ENCODE measurements around the gene SOHLH1. TPM values are rescaled to one million over a fixed set of nuclear protein-coding genes. Genes with fewer than 3 reads are reported as not detected.

SOHLH1 gene
- total and polyA plus RNA-seq, 2 donors (not counting 1 experiment from before 2014, with no cell fraction given): not detected

- H3K4me1 ChIP-seq (ENCODE audit: control insufficient read depth, extremely low read depth, insufficient read depth, low read length): no peaks in the 10 kb centered on the region
- DNase-seq (ENCODE audit: low read depth in 2 of 2): no peak
- no peaks in the 10 kb centered on the region for H3K79me2 ChIP-seq (ENCODE audit: control insufficient read depth, insufficient read depth, low read length)
- H4K20me1 ChIP-seq (ENCODE audit: control insufficient read depth, extremely low read depth, insufficient read depth, low read length): no peaks in the 10 kb centered on the region
- no peak overlapping the region for H3K27ac ChIP-seq (ENCODE audit: insufficient read depth, low read length)
- no peaks in the 10 kb centered on the region for H3K36me3 ChIP-seq (ENCODE audit: control insufficient read depth, insufficient read depth, low read length)
- H3K9me3 ChIP-seq (ENCODE audit: control insufficient read depth, insufficient read depth, low read depth, low read length): no peaks in the 10 kb centered on the region
- H3K4me3 ChIP-seq (replicated peaks in 1 of 4; ENCODE audit: control extremely low read depth in 1 of 4, insufficient read depth in 1 of 4, low read depth in 3 of 4, low read length in 4 of 4): no peak overlapping the region
- H2AFZ ChIP-seq (ENCODE audit: low read length): no peak overlapping the region
- no peak overlapping the region for H3K9ac ChIP-seq (ENCODE audit: insufficient read depth, low read length)
- H3K27me3 ChIP-seq (ENCODE audit: control insufficient read depth, insufficient read depth, low read length): no peaks in the 10 kb centered on the region
- H3K4me2 ChIP-seq (ENCODE audit: extremely low read depth, insufficient read depth, low read length): no peak overlapping the region
- TF ChIP-seq EZH2 (IDR thresholded peaks at IDR 0.05; ENCODE audit: low read length, missing control alignments) (no peak), CTCF (conservative IDR thresholded peaks at IDR 0.05 in 1 of 2, IDR thresholded peaks at IDR 0.05 in 1 of 2; ENCODE audit: low read depth in 1 of 2, low read length in 2 of 2) (no peak)
Observed at GRCh38 chr9:135655317-135655716, 44.0 kb downstream of the SOHLH1 start.

GRCh38 chr9:135650408-135650807, 48.9 kb downstream of the SOHLH1 start:
- no peaks in the 10 kb centered on the region for H3K79me2 ChIP-seq (ENCODE audit: control insufficient read depth, insufficient read depth, low read length)
- H4K20me1 ChIP-seq (ENCODE audit: control insufficient read depth, extremely low read depth, insufficient read depth, low read length): no peaks in the 10 kb centered on the region

GRCh38 chr9:135649508-135649907, 49.8 kb downstream of the SOHLH1 start:
- H3K4me1 ChIP-seq (ENCODE audit: control insufficient read depth, extremely low read depth, insufficient read depth, low read length): no peaks in the 10 kb centered on the region
- H3K4me3 ChIP-seq (replicated peaks in 1 of 4; ENCODE audit: control extremely low read depth in 1 of 4, insufficient read depth in 1 of 4, low read depth in 3 of 4, low read length in 4 of 4): no peak overlapping the region
- no peak for DNase-seq (ENCODE audit: low read depth in 2 of 2)
- no peak overlapping the region for H3K9ac ChIP-seq (ENCODE audit: insufficient read depth, low read length)
- no peaks in the 10 kb centered on the region for H3K79me2 ChIP-seq (ENCODE audit: control insufficient read depth, insufficient read depth, low read length)
- no peak overlapping the region for H3K4me2 ChIP-seq (ENCODE audit: extremely low read depth, insufficient read depth, low read length)
- no peaks in the 10 kb centered on the region for H3K36me3 ChIP-seq (ENCODE audit: control insufficient read depth, insufficient read depth, low read length)
- H4K20me1 ChIP-seq (ENCODE audit: control insufficient read depth, extremely low read depth, insufficient read depth, low read length): no peaks in the 10 kb centered on the region
- H3K27me3 ChIP-seq (ENCODE audit: control insufficient read depth, insufficient read depth, low read length): no peaks in the 10 kb centered on the region
- no peak overlapping the region for H2AFZ ChIP-seq (ENCODE audit: low read length)
- no peaks in the 10 kb centered on the region for H3K9me3 ChIP-seq (ENCODE audit: control insufficient read depth, insufficient read depth, low read depth, low read length)
- H3K27ac ChIP-seq (ENCODE audit: insufficient read depth, low read length): no peak overlapping the region
- no peak for TF ChIP-seq EZH2 (IDR thresholded peaks at IDR 0.05; ENCODE audit: low read length, missing control alignments)
- no peak for TF ChIP-seq CTCF (conservative IDR thresholded peaks at IDR 0.05 in 1 of 2, IDR thresholded peaks at IDR 0.05 in 1 of 2; ENCODE audit: low read depth in 1 of 2, low read length in 2 of 2)

More at GRCh38 chr9:135650408-135650807, 48.9 kb downstream of the SOHLH1 start:
- Histone ChIP-seq H3K4me2 (ENCODE audit: extremely low read depth, insufficient read depth, low read length) (no peak overlapping the region), H3K27me3 (ENCODE audit: control insufficient read depth, insufficient read depth, low read length) (no peaks in the 10 kb centered on the region), H2AFZ (ENCODE audit: low read length) (no peak overlapping the region), H3K36me3 (ENCODE audit: control insufficient read depth, insufficient read depth, low read length) (no peaks in the 10 kb centered on the region), H3K9me3 (ENCODE audit: control insufficient read depth, insufficient read depth, low read depth, low read length) (no peaks in the 10 kb centered on the region), H3K9ac (ENCODE audit: insufficient read depth, low read length) (no peak overlapping the region), H3K4me1 (ENCODE audit: control insufficient read depth, extremely low read depth, insufficient read depth, low read length) (no peaks in the 10 kb centered on the region), H3K4me3 (replicated peaks in 1 of 4; ENCODE audit: control extremely low read depth in 1 of 4, insufficient read depth in 1 of 4, low read depth in 3 of 4, low read length in 4 of 4) (no peak overlapping the region), H3K27ac (ENCODE audit: insufficient read depth, low read length) (no peak overlapping the region)
- no peak for DNase-seq (ENCODE audit: low read depth in 2 of 2)
- TF ChIP-seq EZH2 (IDR thresholded peaks at IDR 0.05; ENCODE audit: low read length, missing control alignments): no peak
- TF ChIP-seq CTCF (conservative IDR thresholded peaks at IDR 0.05 in 1 of 2, IDR thresholded peaks at IDR 0.05 in 1 of 2; ENCODE audit: low read depth in 1 of 2, low read length in 2 of 2): no peak

All from fibroblast of lung (primary cell).